Activated T-helper 2 cell treated with anti-CD3 and anti-CD28 coated beads, Interferon-gamma antibody, Interleukin-2, Interleukin-4, amounts not matched to agents 10 μg/mL and 5 μg/mL and 100 μg/mL, durations not matched to agents 14 hours and 24 hours and 36 hours (primary cell): ENCODE data around the gene TEKTIP1. TPM values are rescaled to one million over a fixed set of nuclear protein-coding genes. Genes with fewer than 3 reads are reported as not detected.

Experiments used
- DNase-seq: peaks from one replicate; pipeline ENCODE4 v3.0.0; 2021; ENCODE audit warnings: low spot score
- H3K27ac Mint-ChIP-seq: one replicate; pipeline ENCODE4 v1.8.0; 2021; ENCODE audit warnings: mixed read lengths
- H3K27me3 Mint-ChIP-seq: one replicate; pipeline ENCODE4 v1.8.0; 2021; ENCODE audit warnings: low read depth, mixed read lengths
- H3K36me3 Mint-ChIP-seq: one replicate; pipeline ENCODE4 v1.8.0; 2021; ENCODE audit warnings: low read depth, mixed read lengths
- H3K4me1 Mint-ChIP-seq: one replicate; pipeline ENCODE4 v1.8.0; 2021; ENCODE audit warnings: low read depth, mixed read lengths
- H3K4me3 Mint-ChIP-seq: one replicate; pipeline ENCODE4 v1.8.0; 2021; ENCODE audit warnings: low read depth, mild to moderate bottlenecking, moderate library complexity, mixed read lengths
- H3K9me3 Mint-ChIP-seq: one replicate; pipeline ENCODE4 v1.8.0; 2021; ENCODE audit warnings: mixed read lengths
- intact Hi-C: fragments of 100-400 bp; cut with micrococcal nuclease; formaldehyde crosslinking; loops from one replicate; pipeline ENCODE4 v1.15.1; 2023
- total RNA-seq: library from RNA; stranded (reverse); gene quantifications from 2 replicates; pipeline ENCODE4 v1.2.3, GENCODE V29; 2022

The TEKTIP1 gene
- total RNA-seq, 1 donor from 2014 or later = 2.5 TPM

GRCh38 chr19:3585301-3586126, 46.5 kb downstream of the TEKTIP1 start, which contains the start of gene GIPC3:
TSS of gene GIPC3 (plus strand) at chr19:3585478. CDS start at chr19:3585598, 120 bp downstream.
- no peak within 1 kb of the TSS for H3K4me3 Mint-ChIP-seq
- no peaks in the 10 kb centered on the region for H3K4me1 Mint-ChIP-seq
- intact Hi-C loops = no loop called here
- H3K9me3 Mint-ChIP-seq = peaks cover 3% of the 10 kb centered on the region
- DNase-seq = no peak
- no peaks in the 10 kb centered on the region for H3K36me3 Mint-ChIP-seq
- H3K27ac Mint-ChIP-seq = no peak within 1 kb of the TSS
- peaks cover 3% of the 10 kb centered on the region for H3K27me3 Mint-ChIP-seq

DNA sequence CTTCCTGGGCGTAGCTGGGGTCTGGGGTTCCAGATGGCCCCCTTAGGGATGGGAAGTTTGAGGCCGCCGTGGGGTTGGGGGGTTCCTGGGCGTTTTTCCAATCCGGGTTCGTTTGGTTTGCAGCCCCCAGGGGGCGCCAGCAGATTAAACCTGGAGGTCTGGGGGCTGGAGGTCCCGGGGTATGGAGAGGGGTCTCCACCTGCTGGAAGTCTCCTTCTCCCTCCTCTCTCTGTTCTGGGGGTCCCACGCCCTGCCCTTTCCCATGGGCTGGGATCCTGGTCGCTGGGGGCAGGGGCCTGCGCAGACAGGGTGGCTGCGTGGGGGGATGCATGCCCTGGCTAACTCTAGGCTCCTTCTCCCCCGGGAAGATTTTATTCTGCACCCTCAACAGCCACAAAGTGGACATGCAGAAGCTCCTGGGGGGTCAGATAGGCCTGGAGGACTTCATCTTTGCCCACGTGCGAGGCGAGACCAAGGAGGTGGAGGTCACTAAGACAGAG, 47.2 kb downstream of the TEKTIP1 start:
- no peak overlapping the region for H3K4me3 Mint-ChIP-seq
- intact Hi-C loops = no loop called here

DNA sequence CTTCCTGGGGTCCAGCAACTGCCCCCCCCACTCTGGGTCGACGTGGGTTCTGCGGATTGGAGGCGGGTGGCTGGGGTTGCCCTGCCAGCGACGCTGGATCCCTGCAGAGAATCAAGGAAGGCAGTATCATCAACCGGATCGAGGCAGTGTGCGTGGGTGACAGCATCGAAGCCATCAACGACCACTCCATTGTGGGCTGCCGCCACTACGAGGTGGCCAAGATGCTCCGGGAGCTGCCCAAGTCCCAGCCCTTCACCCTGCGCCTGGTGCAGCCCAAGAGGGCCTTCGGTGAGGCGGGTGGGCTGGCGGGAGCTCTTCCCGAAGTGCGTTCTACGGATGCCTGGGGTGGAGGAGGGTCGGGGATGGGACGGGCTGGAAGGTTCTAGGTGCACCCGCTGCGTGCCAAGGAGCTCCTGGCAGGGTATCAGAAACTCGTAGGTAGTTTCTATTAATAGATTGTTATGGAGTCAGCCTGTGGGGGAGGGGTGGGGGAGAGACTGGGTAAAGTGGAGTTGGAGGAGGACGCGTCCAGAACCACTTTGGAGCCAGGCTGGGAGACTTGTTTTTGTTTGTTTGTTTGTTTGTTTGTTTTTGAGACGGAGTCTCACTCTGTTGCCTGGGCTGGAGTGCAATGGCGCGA, 47.9 kb downstream of the TEKTIP1 start:
- peaks cover 3% of the 10 kb centered on the region for H3K27me3 Mint-ChIP-seq
- DNase-seq = no peak
- peaks cover 3% of the 10 kb centered on the region for H3K9me3 Mint-ChIP-seq
- H3K4me3 Mint-ChIP-seq = no peak overlapping the region
- intact Hi-C loops = no loop called here
- no peaks in the 10 kb centered on the region for H3K36me3 Mint-ChIP-seq
- H3K27ac Mint-ChIP-seq = no peak overlapping the region
- H3K4me1 Mint-ChIP-seq = no peaks in the 10 kb centered on the region

More for the DNA sequence above, 47.2 kb downstream of the TEKTIP1 start:
- Mint-ChIP-seq H3K36me3 (no peaks in the 10 kb centered on the region), H3K9me3 (peaks cover 3% of the 10 kb centered on the region), H3K27me3 (peaks cover 3% of the 10 kb centered on the region), H3K4me1 (no peaks in the 10 kb centered on the region), H3K27ac (no peak overlapping the region)
- DNase-seq = no peak

DNA sequence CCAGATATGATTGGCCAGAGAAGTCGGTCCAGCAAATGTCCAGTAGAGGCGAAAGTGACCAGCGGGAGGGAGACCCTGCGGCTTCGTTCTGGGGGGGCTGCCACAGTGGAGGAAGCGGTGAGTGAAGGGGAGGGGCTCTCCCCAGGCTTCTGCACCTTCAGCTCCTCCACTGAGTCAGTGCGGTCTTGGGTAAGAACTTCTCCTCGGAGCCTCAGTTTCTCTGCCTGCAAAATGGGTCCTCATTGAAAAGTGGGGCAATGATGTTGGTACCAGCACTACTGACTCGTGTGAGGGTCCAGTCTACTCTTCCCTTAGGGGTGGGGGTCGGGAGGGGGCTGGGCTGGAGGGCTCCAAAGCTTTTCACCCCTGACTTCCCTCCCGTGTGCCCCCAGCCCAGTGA, 50.5 kb downstream of the TEKTIP1 start:
- no peaks in the 10 kb centered on the region for H3K36me3 Mint-ChIP-seq
- no peaks in the 10 kb centered on the region for H3K27me3 Mint-ChIP-seq
- H3K4me1 Mint-ChIP-seq = no peaks in the 10 kb centered on the region
- H3K9me3 Mint-ChIP-seq = peaks cover 3% of the 10 kb centered on the region
- H3K27ac Mint-ChIP-seq = no peak overlapping the region
- intact Hi-C loops = no loop called here
- H3K4me3 Mint-ChIP-seq = no peak overlapping the region
- no peak for DNase-seq

GRCh38 chr19:3589949-3590348, 51.0 kb downstream of the TEKTIP1 start:
- H3K27ac Mint-ChIP-seq = no peak overlapping the region

GRCh38 chr19:3590991-3591659, 52.2 kb downstream of the TEKTIP1 start:
- Mint-ChIP-seq H3K36me3 (no peaks in the 10 kb centered on the region), H3K27ac (no peak overlapping the region), H3K4me3 (no peak overlapping the region), H3K9me3 (peaks cover 3% of the 10 kb centered on the region), H3K4me1 (no peaks in the 10 kb centered on the region), H3K27me3 (no peaks in the 10 kb centered on the region)
- intact Hi-C loops = no loop called here
- DNase-seq = no peak

More at GRCh38 chr19:3589949-3590348, 51.0 kb downstream of the TEKTIP1 start:
- Mint-ChIP-seq H3K4me3 (no peak overlapping the region), H3K36me3 (no peaks in the 10 kb centered on the region), H3K9me3 (peaks cover 3% of the 10 kb centered on the region), H3K27me3 (no peaks in the 10 kb centered on the region), H3K4me1 (no peaks in the 10 kb centered on the region)
- DNase-seq = no peak
- intact Hi-C loops = no loop called here

DNA sequence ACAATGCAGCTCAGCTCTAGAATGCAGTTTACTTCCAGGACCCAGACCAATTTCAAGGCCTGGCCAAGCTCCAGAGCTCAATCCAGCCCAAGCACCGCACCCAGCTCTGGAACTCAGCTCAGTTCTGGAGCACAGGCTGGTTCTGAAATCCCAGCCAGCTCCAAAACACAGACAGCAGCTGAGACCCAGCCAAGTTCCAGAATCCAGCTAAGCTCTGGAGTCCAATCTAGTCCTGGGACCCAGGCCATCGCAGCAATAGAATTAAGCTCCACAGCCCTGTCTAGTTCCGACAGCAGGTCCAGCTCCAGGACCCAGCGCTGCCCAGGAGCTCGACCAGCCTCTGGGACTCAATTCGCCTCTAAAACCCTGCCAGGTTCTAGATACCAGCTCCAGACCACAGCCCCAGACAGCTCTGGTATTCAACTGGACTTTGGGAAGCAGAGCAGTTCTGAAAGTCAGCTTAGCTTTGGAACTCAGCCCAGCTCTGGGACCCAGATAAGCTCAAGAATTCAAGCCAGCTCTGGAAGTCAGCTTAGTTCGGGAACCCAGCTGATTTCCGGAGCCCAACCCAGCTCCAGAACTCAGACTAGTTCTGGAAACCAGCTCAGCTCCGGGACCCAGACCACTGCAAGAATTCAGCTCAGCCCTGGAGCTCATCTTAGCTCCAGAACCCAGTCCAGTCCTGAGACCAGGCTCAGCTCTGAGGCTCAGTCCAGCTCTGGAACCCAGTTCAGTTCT, 53.1 kb downstream of the TEKTIP1 start:
- Mint-ChIP-seq H3K36me3 (no peaks in the 10 kb centered on the region), H3K4me3 (no peak overlapping the region)
- intact Hi-C loops = no loop called here

DNA sequence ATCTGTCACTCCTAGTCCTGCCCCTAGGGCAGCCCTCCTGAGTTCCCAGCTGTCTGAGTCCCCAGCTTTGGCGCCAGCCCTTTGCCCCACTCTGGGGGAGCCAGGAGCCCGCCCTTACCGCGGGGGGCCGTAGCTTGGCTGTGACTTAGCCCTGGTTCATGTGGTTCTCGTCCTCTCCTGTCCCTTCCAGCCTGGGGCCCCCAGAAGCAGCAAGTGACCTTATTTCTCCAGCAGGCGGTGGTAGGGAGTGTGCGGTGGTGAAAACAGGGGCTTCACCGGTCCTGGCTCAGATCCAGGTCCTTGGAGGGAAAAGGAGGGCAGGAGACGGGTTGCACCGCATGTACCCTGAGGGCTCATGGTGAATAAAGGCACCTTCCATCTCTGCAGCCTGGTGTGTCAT, 54.2 kb downstream of the TEKTIP1 start:
- Mint-ChIP-seq H3K9me3 (peaks cover 3% of the 10 kb centered on the region), H3K4me1 (no peaks in the 10 kb centered on the region), H3K27ac (no peak overlapping the region), H3K36me3 (no peaks in the 10 kb centered on the region), H3K4me3 (no peak overlapping the region), H3K27me3 (no peaks in the 10 kb centered on the region)
- intact Hi-C loops = no loop called here
- DNase-seq = no peak

More for the DNA sequence above, 53.1 kb downstream of the TEKTIP1 start:
- H3K27ac Mint-ChIP-seq = no peak overlapping the region
- H3K9me3 Mint-ChIP-seq = peaks cover 3% of the 10 kb centered on the region
- H3K4me1 Mint-ChIP-seq = no peaks in the 10 kb centered on the region
- DNase-seq = no peak
- no peaks in the 10 kb centered on the region for H3K27me3 Mint-ChIP-seq

Other genes with a start within 250 kb of the TEKTIP1 start
- 16.5 and 17.3 TPM in 2 replicates for gene NFIC, start 172.6 kb upstream of the TEKTIP1 start, total RNA-seq
- gene SMIM24, start 58.6 kb upstream of the TEKTIP1 start, total RNA-seq = 0.51 and 0.84 TPM in 2 replicates
- not detected in 2 replicates for gene SMIM44, start 55.7 kb upstream of the TEKTIP1 start, total RNA-seq
- 19.7 and 20.6 TPM in 2 replicates for gene DOHH, start 38.5 kb upstream of the TEKTIP1 start, total RNA-seq
- gene FZR1, start 32.9 kb upstream of the TEKTIP1 start, total RNA-seq = 44.3 and 49.2 TPM in 2 replicates
- gene MFSD12, start 18.4 kb downstream of the TEKTIP1 start, total RNA-seq = 93.7 and 94.1 TPM in 2 replicates
- gene HMG20B, start 33.8 kb downstream of the TEKTIP1 start, total RNA-seq = 55.3 and 66.3 TPM in 2 replicates
- gene GIPC3, start 46.3 kb downstream of the TEKTIP1 start, total RNA-seq = 0.16 and 0.32 TPM in 2 replicates
- 0.09 and 0.14 TPM in 2 replicates for gene TBXA2R, start 67.7 kb downstream of the TEKTIP1 start, total RNA-seq
- gene CACTIN, start 87.6 kb downstream of the TEKTIP1 start, total RNA-seq = 32.8 and 36.2 TPM in 2 replicates
- gene PIP5K1C, start 161.3 kb downstream of the TEKTIP1 start, total RNA-seq = 22.5 and 23.6 TPM in 2 replicates
- 0.41 and 0.48 TPM in 2 replicates for gene TJP3, start 169.2 kb downstream of the TEKTIP1 start, total RNA-seq
- 45.4 and 50.0 TPM in 2 replicates for gene APBA3, start 222.5 kb downstream of the TEKTIP1 start, total RNA-seq
- gene MRPL54, start 223.5 kb downstream of the TEKTIP1 start, total RNA-seq = 98.0 and 99.6 TPM in 2 replicates
- not detected in 2 replicates for gene RAX2, start 233.1 kb downstream of the TEKTIP1 start, total RNA-seq
- gene MATK, start 247.2 kb downstream of the TEKTIP1 start, total RNA-seq = 25.4 and 27.5 TPM in 2 replicates